ENCODE measurements around the gene RPL19. TPM values are rescaled to one million over a fixed set of nuclear protein-coding genes. Genes with fewer than 3 reads are reported as not detected.
A peak's percentile ranks its signal among the peaks of the same experiment; 100 is the strongest.

The RPL19 gene
- total RNA-seq, 4 donors from 2014 or later, result 1,760 to 2,905 (median 2,361) TPM

- intact Hi-C loops (cut with DNase I), result no loop called here
- Histone ChIP-seq H3K4me1 (peaks cover 19 to 37% (median 34%) of the 10 kb centered on the region in 4 donors), H3K9me3 (no peaks in the 10 kb centered on the region), H3K36me3 (no peaks in the 10 kb centered on the region), H3K27ac (replicated peaks in 1 of 4) (no peak overlapping the region), H3K4me3 (no peak overlapping the region), H3K27me3 (peaks cover 0 to 99% (median 27%) of the 10 kb centered on the region in 4 donors)
- WGBS, result 69% methylated on average over 11 of the region's 11 CpGs
- TF ChIP-seq CTCF (IDR thresholded peaks at IDR 0.05) (no peak), POLR2A (IDR thresholded peaks at IDR 0.05; ENCODE audit: low read depth) (no peak), POLR2AphosphoS5 (IDR thresholded peaks at IDR 0.05) (no peak), EP300 (IDR thresholded peaks at IDR 0.05) (no peak)
- DNase-seq (ENCODE audit: extremely low spot score), result no peak
Observed at GRCh38 chr17:39229274-39229913, 29.3 kb downstream of the RPL19 start.

- no peak overlapping the region for H3K27ac ChIP-seq (replicated peaks in 1 of 4)
- intact Hi-C loops (cut with DNase I), result no loop called here
- H3K36me3 ChIP-seq, result no peaks in the 10 kb centered on the region
- H3K27me3 ChIP-seq, result peaks cover 0 to 99% (median 20%) of the 10 kb centered on the region in 4 donors
- H3K9me3 ChIP-seq, result no peaks in the 10 kb centered on the region
- TF ChIP-seq CTCF (IDR thresholded peaks at IDR 0.05) (no peak), POLR2A (IDR thresholded peaks at IDR 0.05; ENCODE audit: low read depth) (no peak)
- no peak for DNase-seq (ENCODE audit: extremely low spot score)
- 84% methylated on average over 1 of the region's 1 CpG for WGBS
- peaks cover 15 to 27% (median 24%) of the 10 kb centered on the region in 4 donors for H3K4me1 ChIP-seq
- H3K4me3 ChIP-seq, result no peak overlapping the region
Observed at GRCh38 chr17:39230361-39230760, 30.3 kb downstream of the RPL19 start.

GRCh38 chr17:39231091-39231561 is 31.0 kb downstream of the RPL19 start:
- Histone ChIP-seq H3K36me3 (no peaks in the 10 kb centered on the region), H3K27ac (replicated peaks in 1 of 4) (no peak overlapping the region), H3K4me1 (peaks cover 8 to 20% (median 17%) of the 10 kb centered on the region in 4 donors), H3K4me3 (no peak overlapping the region), H3K9me3 (no peaks in the 10 kb centered on the region), H3K27me3 (peaks cover 0 to 95% (median 15%) of the 10 kb centered on the region in 4 donors)
- DNase-seq (ENCODE audit: extremely low spot score), result no peak
- 56% methylated on average over 6 of the region's 10 CpGs for WGBS
- TF ChIP-seq EP300 (IDR thresholded peaks at IDR 0.05) (no peak), POLR2A (IDR thresholded peaks at IDR 0.05; ENCODE audit: low read depth) (no peak), CTCF (IDR thresholded peaks at IDR 0.05) (no peak)
- intact Hi-C loops (cut with DNase I), result no loop called here

- intact Hi-C loops (cut with DNase I), result no loop called here
- Histone ChIP-seq H3K36me3 (no peaks in the 10 kb centered on the region), H3K27ac (replicated peaks in 1 of 4) (no peak overlapping the region), H3K4me3 (peak overlapping the region in 1 of 4 donors; percentile 32), H3K9me3 (no peaks in the 10 kb centered on the region), H3K4me1 (peaks cover 5 to 15% (median 12%) of the 10 kb centered on the region in 4 donors), H3K27me3 (peaks cover 0 to 89% (median 11%) of the 10 kb centered on the region in 4 donors)
- TF ChIP-seq POLR2AphosphoS5 (IDR thresholded peaks at IDR 0.05), result no peak
- TF ChIP-seq CTCF (IDR thresholded peaks at IDR 0.05), result peak; percentile 68 to 83 (median 75)
- TF ChIP-seq POLR2A (IDR thresholded peaks at IDR 0.05; ENCODE audit: low read depth), result no peak
- no peak for TF ChIP-seq EP300 (IDR thresholded peaks at IDR 0.05)
- DNase-seq (ENCODE audit: extremely low spot score), result no peak
- 14% methylated on average over 20 of the region's 22 CpGs for WGBS
Observed at GRCh38 chr17:39231591-39232551, 31.8 kb downstream of the RPL19 start.
